K562 (cell line): ENCODE measurements around the gene COX20. TPM values are rescaled to one million over a fixed set of nuclear protein-coding genes. Genes with fewer than 3 reads are reported as not detected.
A peak's percentile ranks its signal among the peaks of the same experiment; 100 is the strongest.
"Not testable (repeated sequence)": the region's sequence is repeated elsewhere in the genome, so short reads cannot be mapped to it uniquely, and the experiment has no call there.

Experiments
- ATAC-seq: fragments of 200-7000 bp; cut with Tn5 transposase; 3 replicates; pipeline ENCODE4 v1.9.1; 2020; ENCODE audit warnings: moderate library complexity
- BruUV-seq: library from RNA; stranded (reverse); fragments of 400-500 nt; replicated peaks from 2 replicates; lab custom pipeline; 2021; lab: Mats Ljungman, UMichigan
- CTCF ChIA-PET: fragments of 300-600 bp; formaldehyde crosslinking; extraction: SDS; loops from one replicate; lab custom pipeline; 2021; ENCODE audit warnings: low intra/inter-chr PET ratio; lab: Yijun Ruan, JAX
- POLR2A ChIA-PET: fragments of 300-600, 350-650 bp; sonication (Branson Sonifier 250); formaldehyde crosslinking; extraction: SDS; loops from one replicate; lab custom pipeline; 2021; ENCODE audit warnings: antibody characterized with exemption, inconsistent platforms; lab: Yijun Ruan, JAX
- DNase-seq, 4 experiments: peaks; one replicate each; pipeline versions ENCODE4 v3.0.0 to v3.0.0-alpha.2; 2011 to 2018; ENCODE audit warnings: low spot score in 3 of 4, mixed read lengths in 3 of 4; ENCODE audit errors: extremely low read depth in 1 of 4
- FAIRE-seq: peaks from 2 replicates; lab custom pipeline; 2011; peaks lifted over from hg19 to GRCh38; lab: Jason Lieb, UNC
- H2AFZ ChIP-seq: 2 replicates; pipeline ENCODE4 v1.6.0; 2011; ENCODE audit warnings: low read depth, low read length, control low read depth, inconsistent platforms
- H3K27ac ChIP-seq: fragments of 200-600 bp; 3 replicates; pipeline ENCODE4 v1.8.0; 2011; ENCODE audit warnings: low read depth, mild to moderate bottlenecking, control low read depth, inconsistent platforms, low read length, moderate library complexity, mixed read lengths; ENCODE audit errors: extremely low read depth
- H3K27me3 ChIP-seq, 2 experiments: fragments of 300-600 bp in 1 of 2; 2 replicates in 1 of 2; 3 replicates in 1 of 2; pipeline versions ENCODE4 v1.6.0 to v1.8.0; 2011; ENCODE audit warnings: inconsistent platforms in 2 of 2, low read length in 2 of 2, mild to moderate bottlenecking in 1 of 2, mixed read lengths in 1 of 2, moderate library complexity in 1 of 2; ENCODE audit not compliant: control insufficient read depth in 2 of 2, insufficient read depth in 2 of 2
- H3K36me3 ChIP-seq: fragments of 300-600 bp; 3 replicates; pipeline ENCODE4 v1.8.0; 2011; ENCODE audit warnings: mild to moderate bottlenecking, low read length, inconsistent platforms; ENCODE audit not compliant: control insufficient read depth, insufficient read depth
- H3K4me1 ChIP-seq, 2 experiments: fragments of 200-600 bp in 1 of 2; replicated peaks in 1 of 2; 2 replicates in 1 of 2; 3 replicates in 1 of 2; pipeline versions ENCODE4 v1.5.1 to v1.8.0; 2011; ENCODE audit warnings: inconsistent platforms in 2 of 2, low read length in 2 of 2, mild to moderate bottlenecking in 1 of 2, mixed read lengths in 1 of 2, moderate library complexity in 1 of 2; ENCODE audit not compliant: control insufficient read depth in 2 of 2, insufficient read depth in 2 of 2
- H3K4me2 ChIP-seq: 2 replicates; pipeline ENCODE4 v1.6.1; 2011; ENCODE audit warnings: low read length, control low read depth, inconsistent platforms, mixed read lengths; ENCODE audit not compliant: insufficient read depth
- H3K4me3 ChIP-seq: fragments of 200-600 bp; sonication (generic), shearing (Covaris generic); 2 replicates; pipeline ENCODE4 v1.5.1; 2016; ENCODE audit warnings: control low read depth, inconsistent platforms
- H3K79me2 ChIP-seq: fragments of 200-600 bp; 3 replicates; pipeline ENCODE4 v1.8.0; 2011; ENCODE audit warnings: low read length, inconsistent platforms; ENCODE audit not compliant: control insufficient read depth, insufficient read depth
- H3K9ac ChIP-seq, 2 experiments: 2 replicates each; pipeline versions ENCODE4 v1.6.0 to v1.6.1; 2011; ENCODE audit warnings: low read depth in 2 of 2, low read length in 2 of 2, control low read depth in 1 of 2, inconsistent platforms in 1 of 2, mild to moderate bottlenecking in 1 of 2, mixed read lengths in 1 of 2; ENCODE audit not compliant: insufficient read depth in 1 of 2
- H3K9me1 ChIP-seq: one replicate; pipeline ENCODE4 v1.6.0; 2011; ENCODE audit warnings: inconsistent platforms, mild to moderate bottlenecking, low read length, moderate library complexity; ENCODE audit not compliant: control insufficient read depth, insufficient read depth
- H3K9me3 ChIP-seq: replicated peaks from 2 replicates; pipeline ENCODE4 v1.5.1; 2011; ENCODE audit warnings: low read depth, low read length, inconsistent platforms; ENCODE audit not compliant: control insufficient read depth, insufficient read depth
- H4K20me1 ChIP-seq: replicated peaks from 2 replicates; pipeline ENCODE4 v1.6.1; 2011; ENCODE audit warnings: low read length, inconsistent platforms, mixed read lengths; ENCODE audit not compliant: control insufficient read depth, insufficient read depth
- BACH1 ChIP-seq: fragments of 200-800 bp; sonication (Bioruptor generic); IDR thresholded peaks from 2 replicates; pipeline ENCODE4 v1.6.1; 2016; ENCODE audit warnings: missing genetic modification characterization, missing compliant biosample characterization
- BRD4 ChIP-seq: fragments of 200-600 bp; sonication (generic); IDR thresholded peaks from 2 replicates; pipeline ENCODE4 v1.6.1; 2017; ENCODE audit warnings: inconsistent platforms
- CHD4 ChIP-seq: fragments of 200-600 bp; sonication (generic); IDR thresholded peaks from 3 replicates; pipeline ENCODE4 v1.6.1; 2012; ENCODE audit warnings: low read depth, mild to moderate bottlenecking, mixed read lengths, low read length, inconsistent platforms; ENCODE audit not compliant: insufficient read depth, insufficient replicate concordance, poor library complexity, severe bottlenecking
- CTBP1 ChIP-seq: fragments of 450-650 bp; IDR thresholded peaks from 2 replicates; pipeline ENCODE4 v1.6.1; 2016; ENCODE audit warnings: borderline replicate concordance
- FOXJ3 ChIP-seq: sonication (generic); formaldehyde crosslinking; IDR thresholded peaks from 2 replicates; pipeline ENCODE4 v1.4.0; 2020; ENCODE audit warnings: mild to moderate bottlenecking, missing genetic modification reagents
- MCM2 ChIP-seq: fragments of 450-650 bp; IDR thresholded peaks from 2 replicates; pipeline ENCODE4 v1.6.1; 2017; ENCODE audit warnings: low read depth, mild to moderate bottlenecking
- MXI1 ChIP-seq: IDR thresholded peaks from 2 replicates; pipeline ENCODE4 v1.6.1; 2011; ENCODE audit warnings: low read depth, mild to moderate bottlenecking, improper control_type of control experiment, low read length
- PRPF4 ChIP-seq: fragments of 200-400 bp; formaldehyde crosslinking; IDR thresholded peaks from one replicate; pipeline ENCODE4 v1.6.1; 2017; ENCODE audit warnings: low read length, low read depth, mild to moderate bottlenecking; ENCODE audit not compliant: insufficient read depth, poor library complexity, severe bottlenecking
- SAP30 ChIP-seq: fragments of 200-600 bp; sonication (generic); IDR thresholded peaks from 2 replicates; pipeline ENCODE4 v1.6.1; 2012; ENCODE audit warnings: borderline replicate concordance, low read depth, mild to moderate bottlenecking, moderate library complexity, low read length, control low read depth, inconsistent platforms; ENCODE audit not compliant: insufficient read depth, poor library complexity, severe bottlenecking
- ZNF23 ChIP-seq: fragments of 250-450 bp; sonication (Bioruptor Pico); IDR thresholded peaks from 2 replicates; pipeline ENCODE4 v1.4.0; 2020; ENCODE audit warnings: mild to moderate bottlenecking
- ZNF75A ChIP-seq: fragments of 450-650 bp; formaldehyde crosslinking; IDR thresholded peaks from 2 replicates; pipeline ENCODE4 v1.4.0; 2020; ENCODE audit warnings: mild to moderate bottlenecking
- WGBS: fragments of 100-300 bp; shearing (Covaris generic); methylation state at CpG from one replicate; pipeline ENCODE4 v1.1.6; 2016; ENCODE audit warnings: low coverage, mixed read lengths; ENCODE audit not compliant: insufficient coverage; ENCODE audit errors: missing lambda C conversion rate; 5-methylcytosine and 5-hydroxymethylcytosine counted together
- in situ Hi-C: fragments of 300-500 bp; cut with MboI; formaldehyde crosslinking; loops from 4 replicates; pipeline ENCODE4 v1.15.0; 2018; ENCODE audit warnings: inconsistent platforms, mixed read lengths
- intact Hi-C: fragments of 100-400 bp; cut with micrococcal nuclease; formaldehyde crosslinking; loops from 2 replicates; pipeline ENCODE4 v1.14.2; 2022
- polyA plus RNA-seq, 8 experiments: library from polyadenylated mRNA; depleted of rRNA in 4 of 8; stranded (reverse) in 5 of 8; unstranded in 3 of 8; fragments of >200 nt; fragmentation: Nextera tagmentation in 2 of 8; fragmentation: Illumina TruSeq in 1 of 8; extraction: Ambion mirVana in 2 of 8; extraction: Trizol in 1 of 8; gene quantifications; 2 replicates each; pipeline versions ENCODE4 v1.2.1 to v1.2.3, GENCODE V29; 2011 to 2014; ENCODE audit warnings: inconsistent platforms in 1 of 8, missing spikeins in 1 of 8
- total RNA-seq, 7 experiments: library from RNA; depleted of rRNA in 6 of 7; stranded (reverse); fragments of >200 nt in 6 of 7; fragmentation: Illumina TruSeq in 2 of 7; extraction: Trizol in 2 of 7; gene quantifications; 2 replicates each; pipeline versions ENCODE4 v1.2.1 to v1.2.3, GENCODE V29; 2011 to 2021; ENCODE audit warnings: low replicate concordance in 1 of 7

Gene COX20
- total and polyA plus RNA-seq, 9 of the 15 experiments (the other 6 are each of a cell fraction or from before 2014, with no cell fraction given): 41.5 to 192 (median 84.3) TPM

GRCh38 chr1:244794071-244794470 is 41.4 kb upstream of the COX20 start (continued):
- no peak for TF ChIP-seq CHD4
- TF ChIP-seq MCM2: no peak
- no peak for TF ChIP-seq PRPF4
- TF ChIP-seq MXI1: no peak
- TF ChIP-seq BACH1 (tag): no peak
- no peak for TF ChIP-seq ZNF75A (CRISPR knock-in tag)
- TF ChIP-seq CTBP1: no peak
- TF ChIP-seq ZNF23: no peak
- no peak for TF ChIP-seq SAP30
- TF ChIP-seq BRD4: no peak
- TF ChIP-seq FOXJ3 (CRISPR knock-in tag): no peak

DNA sequence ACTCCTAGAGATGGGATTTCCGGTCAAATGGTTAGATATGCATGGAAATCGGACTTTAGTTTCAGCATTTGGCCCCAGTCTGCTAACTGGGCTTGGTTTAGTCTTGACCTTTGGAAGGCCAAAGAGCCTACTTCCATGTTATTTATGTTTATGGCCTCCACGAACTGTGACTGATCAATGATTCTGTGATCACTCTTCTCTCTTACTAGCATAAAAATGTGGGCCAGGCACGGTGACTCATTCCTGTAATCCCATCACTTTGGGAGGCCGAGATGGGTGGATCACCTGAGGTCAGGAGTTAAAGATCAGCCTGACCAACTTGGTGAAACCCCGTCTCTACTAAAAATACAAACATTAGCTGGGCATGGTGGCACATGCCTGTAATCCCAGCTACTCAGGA is 40.9 kb upstream of the COX20 start:
- H3K9me1 ChIP-seq: not testable (repeated sequence)

More for the DNA sequence above, 40.9 kb upstream of the COX20 start:
- intact Hi-C loops, H4K20me1 ChIP-seq, H3K36me3 ChIP-seq, BruUV-seq, DNase-seq, in situ Hi-C loops, H3K4me2 ChIP-seq, H3K4me3 ChIP-seq, ATAC-seq, H3K27ac ChIP-seq, H3K4me1 ChIP-seq, FAIRE-seq, H3K9ac ChIP-seq, H3K9me3 ChIP-seq, H3K79me2 ChIP-seq: not testable (repeated sequence)
- Histone ChIP-seq H2AFZ (peak overlapping the region; percentile 1; the same call in 1 of the 2 replicates), H3K27me3 (peaks cover 13 to 35% of the 10 kb centered on the region in 2 experiments; a peak in 4 of 5 replicates)
- CTCF ChIA-PET: interaction anchor here (2.4 kb wide), 1 partner anchor 191 kb away, joined by 17 read pairs; no protein-coding TSS in a partner anchor
- POLR2A ChIA-PET: interaction anchor here (0.6 to 1.0 kb wide), 2 partner anchors 22 to 554 kb away, joined by 3 to 4 read pairs; no protein-coding TSS in a partner anchor
- 8% methylated on average over 6 of the region's 6 CpGs for WGBS
